ENCODE data around the gene SPART.

SPART gene

DNA sequence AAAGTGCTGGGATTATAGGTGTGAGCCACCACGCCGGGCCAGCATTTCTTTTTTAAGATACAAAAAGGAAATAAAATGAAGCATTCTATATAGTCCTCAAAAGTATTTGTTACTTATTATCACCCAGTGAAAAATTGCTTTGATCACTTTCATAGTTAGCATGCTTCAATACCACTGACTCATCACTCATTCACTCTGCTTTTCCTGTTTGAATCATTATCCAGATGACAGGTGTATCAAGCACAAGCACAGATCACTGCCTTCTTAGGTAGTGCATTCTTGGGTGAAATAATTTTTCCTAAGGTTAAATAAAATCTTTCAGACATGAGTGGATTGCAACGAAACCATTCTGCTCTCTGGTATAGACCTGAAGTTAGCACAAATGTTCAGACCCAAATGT, 35.8 kb upstream of the SPART start:
- TF ChIP-seq EZH2phosphoT487 (IDR thresholded peaks at IDR 0.05; ENCODE audit: low read length) = no peak
- TF ChIP-seq, protein P1, sequence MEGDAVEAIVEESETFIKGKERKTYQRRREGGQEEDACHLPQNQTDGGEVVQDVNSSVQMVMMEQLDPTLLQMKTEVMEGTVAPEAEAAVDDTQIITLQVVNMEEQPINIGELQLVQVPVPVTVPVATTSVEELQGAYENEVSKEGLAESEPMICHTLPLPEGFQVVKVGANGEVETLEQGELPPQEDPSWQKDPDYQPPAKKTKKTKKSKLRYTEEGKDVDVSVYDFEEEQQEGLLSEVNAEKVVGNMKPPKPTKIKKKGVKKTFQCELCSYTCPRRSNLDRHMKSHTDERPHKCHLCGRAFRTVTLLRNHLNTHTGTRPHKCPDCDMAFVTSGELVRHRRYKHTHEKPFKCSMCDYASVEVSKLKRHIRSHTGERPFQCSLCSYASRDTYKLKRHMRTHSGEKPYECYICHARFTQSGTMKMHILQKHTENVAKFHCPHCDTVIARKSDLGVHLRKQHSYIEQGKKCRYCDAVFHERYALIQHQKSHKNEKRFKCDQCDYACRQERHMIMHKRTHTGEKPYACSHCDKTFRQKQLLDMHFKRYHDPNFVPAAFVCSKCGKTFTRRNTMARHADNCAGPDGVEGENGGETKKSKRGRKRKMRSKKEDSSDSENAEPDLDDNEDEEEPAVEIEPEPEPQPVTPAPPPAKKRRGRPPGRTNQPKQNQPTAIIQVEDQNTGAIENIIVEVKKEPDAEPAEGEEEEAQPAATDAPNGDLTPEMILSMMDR (IDR thresholded peaks at IDR 0.05; ENCODE audit: low read length) = no peak
- no peak for TF ChIP-seq EZH2 (optimal IDR thresholded peaks at IDR 0.05; ENCODE audit: low read depth, low read length)
- Histone ChIP-seq H3K4me2 (ENCODE audit: low read depth, low read length) (no peak overlapping the region), H3K9ac (ENCODE audit: low read length) (no peak overlapping the region)

DNA sequence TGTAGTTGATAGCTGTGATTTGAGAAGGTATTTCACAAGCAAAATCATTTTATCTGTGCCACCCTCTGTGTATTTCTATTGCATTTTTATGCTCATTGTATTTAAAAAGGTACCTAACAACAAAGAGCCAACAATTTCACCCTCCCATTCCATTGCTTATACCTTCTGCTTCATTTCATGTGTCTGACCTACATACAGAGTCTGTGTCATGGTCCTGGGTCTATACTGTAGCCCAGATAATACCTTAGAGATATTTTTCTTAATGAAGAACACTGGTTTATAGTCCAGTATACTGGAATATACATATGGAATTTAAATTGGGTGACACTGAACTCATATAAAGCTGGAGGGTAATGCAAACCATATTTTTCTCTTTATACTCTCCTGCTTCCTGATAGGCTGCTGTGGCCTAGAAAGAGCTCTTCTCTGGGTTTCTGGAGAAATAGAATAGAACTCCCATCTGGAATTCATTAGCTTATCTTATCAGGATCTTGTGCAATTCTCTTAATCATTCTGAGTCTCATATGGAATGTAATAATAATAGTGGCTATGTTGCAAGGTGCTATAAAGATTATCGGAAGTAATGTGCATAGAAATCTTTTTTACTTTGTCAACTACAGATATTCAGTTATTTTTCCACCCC, 31.8 kb upstream of the SPART start:
- Histone ChIP-seq H3K36me3 (replicated peaks; ENCODE audit: insufficient read depth, low read length) (no peaks in the 10 kb centered on the region), H3K4me2 (ENCODE audit: low read depth, low read length) (no peak overlapping the region), H3K9me3 (replicated peaks; ENCODE audit: insufficient read depth, low read length) (no peaks in the 10 kb centered on the region), H3K9ac (ENCODE audit: low read length) (no peak overlapping the region), H3K4me3 (ENCODE audit: low read length) (no peak overlapping the region), H3K27ac (ENCODE audit: low read length) (no peak overlapping the region), H3K4me1 (ENCODE audit: low read length) (no peaks in the 10 kb centered on the region), H3K9me2 (replicated peaks; ENCODE audit: insufficient read depth, low read length) (no peaks in the 10 kb centered on the region), H3F3A (ENCODE audit: insufficient read depth, low read length) (no peaks in the 10 kb centered on the region), H4K20me1 (ENCODE audit: insufficient read depth, low read length) (no peaks in the 10 kb centered on the region), H3K79me2 (ENCODE audit: low read length) (no peaks in the 10 kb centered on the region), H3K27me3 (replicated peaks; ENCODE audit: insufficient read depth, low read length) (no peaks in the 10 kb centered on the region), H2AFZ (ENCODE audit: low read length) (no peak overlapping the region)
- no peak for DNase-seq
- TF ChIP-seq, protein P1 (IDR thresholded peaks at IDR 0.05; ENCODE audit: low read length) = no peak
- TF ChIP-seq EZH2 (optimal IDR thresholded peaks at IDR 0.05; ENCODE audit: low read depth, low read length) (no peak), EZH2phosphoT487 (IDR thresholded peaks at IDR 0.05; ENCODE audit: low read length) (no peak)

More for the DNA sequence above, 35.8 kb upstream of the SPART start:
- Histone ChIP-seq H3F3A (ENCODE audit: insufficient read depth, low read length) (no peaks in the 10 kb centered on the region), H3K9me3 (replicated peaks; ENCODE audit: insufficient read depth, low read length) (no peaks in the 10 kb centered on the region), H3K27me3 (replicated peaks; ENCODE audit: insufficient read depth, low read length) (no peaks in the 10 kb centered on the region), H2AFZ (ENCODE audit: low read length) (no peak overlapping the region), H4K20me1 (ENCODE audit: insufficient read depth, low read length) (no peaks in the 10 kb centered on the region), H3K4me3 (ENCODE audit: low read length) (no peak overlapping the region), H3K27ac (ENCODE audit: low read length) (no peak overlapping the region), H3K9me2 (replicated peaks; ENCODE audit: insufficient read depth, low read length) (no peaks in the 10 kb centered on the region), H3K36me3 (replicated peaks; ENCODE audit: insufficient read depth, low read length) (no peaks in the 10 kb centered on the region), H3K79me2 (ENCODE audit: low read length) (no peaks in the 10 kb centered on the region), H3K4me1 (ENCODE audit: low read length) (no peaks in the 10 kb centered on the region)
- DNase-seq = no peak

DNA sequence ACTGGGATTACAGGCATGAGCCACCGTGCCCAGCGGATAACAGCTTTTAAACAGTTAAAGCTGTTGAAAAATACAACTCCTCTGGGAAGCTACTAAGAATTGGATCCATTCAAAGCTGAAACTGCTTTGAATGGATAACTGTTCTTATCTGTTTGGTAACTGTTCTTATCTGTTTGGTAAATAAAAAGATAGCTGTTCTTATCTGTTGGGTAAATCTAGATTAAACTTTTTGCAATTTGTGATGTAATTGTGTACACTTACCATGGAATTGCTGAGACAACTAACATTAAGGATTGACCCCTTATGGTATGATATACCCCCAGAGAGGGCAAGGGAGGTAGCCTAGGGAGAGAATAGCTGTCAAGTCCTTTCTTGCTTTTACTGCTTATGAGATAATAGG, 27.9 kb upstream of the SPART start:
- Histone ChIP-seq H3K4me2 (ENCODE audit: low read depth, low read length) (no peak overlapping the region), H3K27ac (ENCODE audit: low read length) (no peak overlapping the region), H3K4me1 (ENCODE audit: low read length) (no peaks in the 10 kb centered on the region), H3K79me2 (ENCODE audit: low read length) (no peaks in the 10 kb centered on the region), H3K27me3 (replicated peaks; ENCODE audit: insufficient read depth, low read length) (no peaks in the 10 kb centered on the region), H2AFZ (ENCODE audit: low read length) (no peak overlapping the region), H3K36me3 (replicated peaks; ENCODE audit: insufficient read depth, low read length) (no peaks in the 10 kb centered on the region), H3F3A (ENCODE audit: insufficient read depth, low read length) (no peaks in the 10 kb centered on the region), H3K9me2 (replicated peaks; ENCODE audit: insufficient read depth, low read length) (no peaks in the 10 kb centered on the region), H4K20me1 (ENCODE audit: insufficient read depth, low read length) (no peaks in the 10 kb centered on the region), H3K4me3 (ENCODE audit: low read length) (no peak overlapping the region), H3K9me3 (replicated peaks; ENCODE audit: insufficient read depth, low read length) (no peaks in the 10 kb centered on the region), H3K9ac (ENCODE audit: low read length) (no peak overlapping the region)
- TF ChIP-seq, protein P1 (IDR thresholded peaks at IDR 0.05; ENCODE audit: low read length) = no peak
- TF ChIP-seq EZH2 (optimal IDR thresholded peaks at IDR 0.05; ENCODE audit: low read depth, low read length) (no peak), EZH2phosphoT487 (IDR thresholded peaks at IDR 0.05; ENCODE audit: low read length) (no peak)
- no peak for DNase-seq

Measured in MM.1S (cell line).